AG09309 (cell line): ENCODE data around the gene CAMK1D.

Experiments
- DNase-seq: peaks from one replicate; pipeline ENCODE4 v3.0.0-alpha.2; 2010; ENCODE audit warnings: low read depth
- H3K4me3 ChIP-seq: 2 replicates; pipeline ENCODE4 v1.5.1; 2011; ENCODE audit warnings: mild to moderate bottlenecking, low read depth, low read length, moderate library complexity; ENCODE audit not compliant: control insufficient read depth
- TF ChIP-seq, protein P1 (sequence below): IDR thresholded peaks from 2 replicates; pipeline ENCODE4 v1.5.1; 2011; ENCODE audit warnings: mild to moderate bottlenecking, low read depth, low read length, inconsistent platforms; ENCODE audit not compliant: insufficient read depth, control insufficient read depth; ENCODE audit errors: missing control alignments

The CAMK1D gene

DNA sequence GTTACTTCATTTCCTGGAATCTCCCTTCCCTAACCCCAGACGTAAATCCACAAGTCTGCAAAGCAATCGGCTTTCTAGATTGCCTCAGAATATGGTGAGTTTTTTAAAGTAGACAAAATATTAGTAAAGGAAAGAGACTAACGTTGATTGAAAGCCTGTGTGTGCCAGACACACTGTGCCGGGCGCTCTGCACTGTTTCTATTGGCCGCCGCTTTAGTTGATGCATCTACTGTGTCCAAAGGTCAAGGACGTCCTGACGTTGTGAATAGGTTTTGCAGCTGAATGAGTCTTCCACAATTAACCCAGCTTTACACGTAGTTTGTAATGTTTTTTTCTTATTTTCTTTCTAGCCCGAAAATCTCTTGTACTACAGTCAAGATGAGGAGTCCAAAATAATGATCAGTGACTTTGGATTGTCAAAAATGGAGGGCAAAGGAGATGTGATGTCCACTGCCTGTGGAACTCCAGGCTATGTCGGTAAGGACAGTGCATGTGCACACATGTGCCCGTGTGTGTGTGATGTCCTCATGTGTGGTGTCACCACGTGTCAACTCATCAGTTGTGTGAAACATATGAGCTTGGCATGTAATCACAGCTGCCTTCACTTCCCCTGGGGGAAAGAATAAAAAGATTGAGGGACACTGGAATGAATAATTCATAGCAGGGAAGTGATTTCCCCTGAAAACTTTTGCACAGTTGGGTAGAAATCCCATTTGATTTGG is 420.1 kb downstream of the CAMK1D start:
- TF ChIP-seq, protein P1, sequence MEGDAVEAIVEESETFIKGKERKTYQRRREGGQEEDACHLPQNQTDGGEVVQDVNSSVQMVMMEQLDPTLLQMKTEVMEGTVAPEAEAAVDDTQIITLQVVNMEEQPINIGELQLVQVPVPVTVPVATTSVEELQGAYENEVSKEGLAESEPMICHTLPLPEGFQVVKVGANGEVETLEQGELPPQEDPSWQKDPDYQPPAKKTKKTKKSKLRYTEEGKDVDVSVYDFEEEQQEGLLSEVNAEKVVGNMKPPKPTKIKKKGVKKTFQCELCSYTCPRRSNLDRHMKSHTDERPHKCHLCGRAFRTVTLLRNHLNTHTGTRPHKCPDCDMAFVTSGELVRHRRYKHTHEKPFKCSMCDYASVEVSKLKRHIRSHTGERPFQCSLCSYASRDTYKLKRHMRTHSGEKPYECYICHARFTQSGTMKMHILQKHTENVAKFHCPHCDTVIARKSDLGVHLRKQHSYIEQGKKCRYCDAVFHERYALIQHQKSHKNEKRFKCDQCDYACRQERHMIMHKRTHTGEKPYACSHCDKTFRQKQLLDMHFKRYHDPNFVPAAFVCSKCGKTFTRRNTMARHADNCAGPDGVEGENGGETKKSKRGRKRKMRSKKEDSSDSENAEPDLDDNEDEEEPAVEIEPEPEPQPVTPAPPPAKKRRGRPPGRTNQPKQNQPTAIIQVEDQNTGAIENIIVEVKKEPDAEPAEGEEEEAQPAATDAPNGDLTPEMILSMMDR, result no peak
- no peak for DNase-seq
- H3K4me3 ChIP-seq, result no peak overlapping the region

DNA sequence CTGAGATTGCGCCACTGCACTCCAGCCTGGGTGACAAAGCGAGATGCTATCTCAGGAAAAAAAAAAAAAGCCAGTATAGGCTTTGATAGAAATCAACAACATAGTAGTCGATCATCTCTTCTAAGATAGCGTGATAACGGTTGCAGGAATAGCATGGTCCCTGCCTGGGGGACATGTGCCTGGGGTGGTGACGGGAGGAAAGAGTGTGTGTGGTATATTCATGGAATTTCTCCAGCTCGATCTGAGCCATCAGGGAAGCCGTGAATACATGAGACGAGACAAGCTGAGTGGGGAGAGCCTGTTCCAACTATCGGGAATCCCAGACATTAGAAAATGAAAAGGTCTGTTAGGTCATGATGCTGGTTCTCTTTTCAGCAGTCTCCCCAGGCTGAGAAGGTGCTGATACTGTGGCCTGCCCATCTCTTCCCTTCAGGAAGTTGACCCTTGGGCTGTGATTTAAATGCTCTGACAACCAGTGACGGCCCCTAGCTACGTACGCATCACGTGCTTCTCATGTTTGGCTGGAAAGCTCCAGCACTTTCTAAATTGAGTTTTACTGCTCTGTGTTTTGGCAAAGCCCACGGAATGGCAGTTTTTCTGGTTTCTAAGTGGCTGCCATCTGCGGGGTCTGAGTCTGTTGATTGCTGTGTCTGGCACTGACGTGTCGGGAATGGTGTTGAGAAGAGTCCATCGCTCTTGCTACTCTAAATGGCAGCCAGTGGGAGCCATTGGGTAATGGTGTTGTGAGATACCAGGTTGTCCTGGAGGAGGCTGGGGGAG is 422.8 kb downstream of the CAMK1D start:
- no peak overlapping the region for H3K4me3 ChIP-seq
- DNase-seq, result no peak
- TF ChIP-seq, protein P1, result no peak

- TF ChIP-seq, protein P1, result no peak
- no peak for DNase-seq
- no peak overlapping the region for H3K4me3 ChIP-seq
Observed at GRCh38 chr10:12772797-12773587, 423.6 kb downstream of the CAMK1D start.

DNA sequence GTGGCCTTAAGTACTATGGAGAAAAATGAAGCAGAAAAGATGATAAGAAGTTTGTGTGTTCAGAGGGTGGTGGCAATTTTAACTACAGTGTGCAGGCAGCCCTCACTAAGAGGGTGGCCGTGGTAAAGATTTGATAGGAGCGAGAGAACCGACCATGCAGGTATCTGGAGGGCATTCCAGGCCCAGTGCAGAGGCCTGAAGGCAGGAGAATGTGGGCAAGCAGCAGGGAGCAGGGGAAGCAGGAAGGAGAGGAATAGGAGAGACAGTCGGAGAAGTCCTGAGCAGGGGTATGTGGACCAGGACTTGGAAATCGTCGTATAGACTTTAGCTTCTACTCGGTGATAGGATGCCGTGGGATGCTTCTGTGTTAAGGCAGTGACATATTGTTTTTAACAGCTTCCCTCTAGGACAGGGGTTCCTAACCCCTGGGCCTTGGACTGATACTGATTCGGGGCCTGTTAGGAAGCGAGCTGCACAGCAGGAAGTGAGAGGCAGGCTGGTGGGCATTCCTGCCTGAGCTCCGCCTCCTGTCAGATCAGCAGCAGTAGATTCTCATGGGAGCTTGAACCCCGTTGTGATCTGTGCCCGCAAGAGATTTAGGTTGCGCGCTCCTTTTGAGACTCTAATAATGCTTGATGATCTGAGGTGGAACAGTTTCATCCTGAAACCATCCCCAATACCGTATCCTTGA is 425.0 kb downstream of the CAMK1D start:
- no peak overlapping the region for H3K4me3 ChIP-seq
- TF ChIP-seq, protein P1, result no peak
- no peak for DNase-seq

GRCh38 chr10:12777840-12778585 is 428.7 kb downstream of the CAMK1D start:
- DNase-seq, result no peak
- H3K4me3 ChIP-seq, result no peak overlapping the region
- TF ChIP-seq, protein P1, result no peak
